GM12878 (cell line): ENCODE measurements around the gene MDC1. TPM values are rescaled to one million over a fixed set of nuclear protein-coding genes. Genes with fewer than 3 reads are reported as not detected.
A peak's percentile ranks its signal among the peaks of the same experiment; 100 is the strongest.

ENCODE experiments used
- ATAC-seq: fragments of 200-7000 bp; cut with Tn5 transposase; 3 replicates; pipeline ENCODE4 v1.9.1; 2020; ENCODE audit warnings: mild to moderate bottlenecking, moderate library complexity
- BruUV-seq: library from RNA; stranded (reverse); fragments of 400-500 nt; replicated peaks from 2 replicates; lab custom pipeline; 2021; lab: Mats Ljungman, UMichigan
- CTCF ChIA-PET: fragments of 300-600 bp; sonication (Branson Sonifier 250); formaldehyde crosslinking; extraction: SDS; loops from one replicate; lab custom pipeline; 2021; ENCODE audit warnings: inconsistent platforms; lab: Yijun Ruan, JAX
- POLR2A ChIA-PET: fragments of 350-600 bp; formaldehyde crosslinking; extraction: SDS; loops from one replicate; lab custom pipeline; 2021; ENCODE audit warnings: inconsistent platforms; lab: Charles Lee
- RAD21 ChIA-PET: fragments of 300-600 bp; sonication (Branson Sonifier 250); formaldehyde crosslinking; loops from one replicate; lab custom pipeline; 2023; ENCODE audit warnings: antibody characterized with exemption; ENCODE audit not compliant: unreplicated experiment; lab: Charles Lee
- SMC1A ChIA-PET: fragments of 300-600 bp; sonication (Branson Sonifier 250); formaldehyde crosslinking; loops from one replicate; lab custom pipeline; 2023; ENCODE audit not compliant: unreplicated experiment, uncharacterized antibody; lab: Charles Lee
- DNase-seq: peaks from one replicate; pipeline ENCODE4 v3.0.0-alpha.2; 2011; ENCODE audit warnings: low read depth, low spot score
- FAIRE-seq: peaks from 3 replicates; lab custom pipeline; 2011; peaks lifted over from hg19 to GRCh38; lab: Jason Lieb, UNC
- H2AFZ ChIP-seq: 2 replicates; pipeline ENCODE4 v1.6.0; 2011; ENCODE audit warnings: low read depth, low read length, control low read depth; ENCODE audit not compliant: control insufficient read depth
- H3K27ac ChIP-seq: 2 replicates; pipeline ENCODE4 v1.5.1; 2011; ENCODE audit warnings: control low read depth; ENCODE audit not compliant: control insufficient read depth, insufficient read depth
- H3K27me3 ChIP-seq, 2 experiments: replicated peaks in 1 of 2; 2 replicates each; pipeline versions ENCODE4 v1.6.0 to v1.6.1; 2011; ENCODE audit warnings: low read length in 1 of 2; ENCODE audit not compliant: control insufficient read depth in 2 of 2, insufficient read depth in 2 of 2
- H3K36me3 ChIP-seq, 2 experiments: 2 replicates each; pipeline ENCODE4 v1.5.1; 2011; ENCODE audit warnings: low read length in 1 of 2; ENCODE audit not compliant: control insufficient read depth in 2 of 2, insufficient read depth in 2 of 2
- H3K4me1 ChIP-seq: 2 replicates; pipeline ENCODE4 v1.6.1; 2011; ENCODE audit warnings: mild to moderate bottlenecking, low read length, moderate library complexity, mixed read lengths; ENCODE audit not compliant: control insufficient read depth, insufficient read depth
- H3K4me2 ChIP-seq: 2 replicates; pipeline ENCODE4 v1.6.0; 2011; ENCODE audit warnings: control low read depth; ENCODE audit not compliant: control insufficient read depth, insufficient read depth
- H3K4me3 ChIP-seq: fragments of 200-600 bp; sonication (generic); 2 replicates; pipeline ENCODE4 v1.5.1; 2016
- H3K79me2 ChIP-seq: 2 replicates; pipeline ENCODE4 v1.6.0; 2011; ENCODE audit warnings: low read length; ENCODE audit not compliant: control insufficient read depth, insufficient read depth
- H3K9ac ChIP-seq: 2 replicates; pipeline ENCODE4 v1.8.0; 2011; ENCODE audit warnings: low read length, control low read depth, mixed read lengths; ENCODE audit not compliant: control insufficient read depth, insufficient read depth
- H3K9me3 ChIP-seq: replicated peaks from 3 replicates; pipeline ENCODE4 v1.5.1; 2011; ENCODE audit warnings: mild to moderate bottlenecking, low read length; ENCODE audit not compliant: control insufficient read depth, insufficient read depth
- H4K20me1 ChIP-seq: 2 replicates; pipeline ENCODE4 v1.6.0; 2011; ENCODE audit not compliant: control insufficient read depth, insufficient read depth
- ESRRA ChIP-seq: IDR thresholded peaks from 2 replicates; pipeline ENCODE4 v1.6.1; 2012; ENCODE audit warnings: mild to moderate bottlenecking, low read length, improper control_type of control experiment
- HCFC1 ChIP-seq: fragments of 150-350 bp; IDR thresholded peaks from 2 replicates; pipeline ENCODE4 v1.6.1; 2014; ENCODE audit warnings: low read length
- WGBS: methylation state at CpG from one replicate; pipeline ENCODE4 v1.1.6; 2016; ENCODE audit warnings: low lambda C conversion rate; ENCODE audit not compliant: insufficient replicate concordance, insufficient coverage; ENCODE audit errors: missing lambda C conversion rate; 5-methylcytosine and 5-hydroxymethylcytosine counted together
- in situ Hi-C: fragments of 300-500 bp; cut with MboI; formaldehyde crosslinking; loops from 9 replicates; pipeline ENCODE4 v1.14.3; 2018; ENCODE audit warnings: mixed read lengths
- intact Hi-C: fragments of 100-400 bp; cut with micrococcal nuclease; formaldehyde crosslinking; loops from one replicate; pipeline ENCODE4 v1.14.2; 2022; ENCODE audit not compliant: unreplicated experiment
- polyA plus RNA-seq, 11 experiments: library from polyadenylated mRNA; depleted of rRNA in 4 of 11; unstranded in 6 of 11; stranded (reverse) in 5 of 11; fragments of >200 nt; fragmentation: Nextera tagmentation in 4 of 11; fragmentation: Illumina TruSeq in 1 of 11; extraction: Ambion mirVana in 4 of 11; extraction: Trizol in 1 of 11; gene quantifications; 1 replicate in 1 of 11; 2 replicates in 10 of 11; pipeline versions ENCODE4 v1.2.1 to v1.2.3, GENCODE V29; 2011 to 2016; ENCODE audit warnings: inconsistent platforms in 2 of 11, missing spikeins in 2 of 11, low read depth in 1 of 11
- total RNA-seq, 4 experiments: library from RNA; depleted of rRNA in 3 of 4; stranded (reverse); fragments of >200 nt in 3 of 4; fragmentation: Illumina TruSeq in 1 of 4; extraction: Trizol in 1 of 4; gene quantifications; 2 replicates each; pipeline versions ENCODE4 v1.2.1 to v1.2.3, GENCODE V29; 2013 to 2021
- TF ChIP-seq, protein P1 (sequence below): fragments of 450-650 bp; IDR thresholded peaks from 2 replicates; pipeline ENCODE4 v1.6.1; 2016; ENCODE audit warnings: mild to moderate bottlenecking, moderate library complexity, borderline replicate concordance

Gene MDC1
- total and polyA plus RNA-seq, 10 of the 15 experiments (the other 5 are each of a cell fraction or from before 2014, with no cell fraction given): 5.1 to 62.5 (median 22.4) TPM

DNA sequence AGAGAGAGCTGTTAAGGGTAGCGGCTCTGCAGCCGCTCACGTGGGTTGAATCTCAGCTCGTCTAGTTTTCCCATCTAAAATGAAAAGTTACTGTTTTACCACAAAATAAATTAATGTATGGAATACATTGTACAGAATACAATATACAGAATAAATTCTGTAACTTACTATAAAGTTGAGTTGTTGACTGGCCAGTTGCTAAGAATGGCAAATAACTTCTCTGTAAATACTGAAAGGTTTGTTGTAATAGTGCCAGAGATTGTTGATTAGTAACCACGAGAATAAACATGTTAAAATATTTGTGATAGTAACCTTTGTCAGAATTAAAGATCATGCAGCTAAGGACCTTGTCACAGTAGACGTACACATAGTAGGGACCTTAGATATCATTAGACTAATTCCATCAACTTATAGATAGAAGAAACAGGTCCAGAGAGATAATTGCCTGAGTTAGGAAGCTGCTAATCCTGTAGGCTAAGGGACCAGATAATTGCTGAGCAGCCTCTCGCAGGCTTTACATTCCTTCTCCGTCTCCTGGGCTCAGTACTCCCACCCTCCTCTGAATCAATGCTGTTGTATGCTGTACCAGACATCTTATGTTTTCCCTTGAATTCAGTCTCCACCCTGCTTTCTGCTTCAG, 25.8 kb downstream of the MDC1 start:
- no peaks in the 10 kb centered on the region for H4K20me1 ChIP-seq
- peak overlapping the region; percentile 75 for H3K9ac ChIP-seq
- TF ChIP-seq, protein P1, sequence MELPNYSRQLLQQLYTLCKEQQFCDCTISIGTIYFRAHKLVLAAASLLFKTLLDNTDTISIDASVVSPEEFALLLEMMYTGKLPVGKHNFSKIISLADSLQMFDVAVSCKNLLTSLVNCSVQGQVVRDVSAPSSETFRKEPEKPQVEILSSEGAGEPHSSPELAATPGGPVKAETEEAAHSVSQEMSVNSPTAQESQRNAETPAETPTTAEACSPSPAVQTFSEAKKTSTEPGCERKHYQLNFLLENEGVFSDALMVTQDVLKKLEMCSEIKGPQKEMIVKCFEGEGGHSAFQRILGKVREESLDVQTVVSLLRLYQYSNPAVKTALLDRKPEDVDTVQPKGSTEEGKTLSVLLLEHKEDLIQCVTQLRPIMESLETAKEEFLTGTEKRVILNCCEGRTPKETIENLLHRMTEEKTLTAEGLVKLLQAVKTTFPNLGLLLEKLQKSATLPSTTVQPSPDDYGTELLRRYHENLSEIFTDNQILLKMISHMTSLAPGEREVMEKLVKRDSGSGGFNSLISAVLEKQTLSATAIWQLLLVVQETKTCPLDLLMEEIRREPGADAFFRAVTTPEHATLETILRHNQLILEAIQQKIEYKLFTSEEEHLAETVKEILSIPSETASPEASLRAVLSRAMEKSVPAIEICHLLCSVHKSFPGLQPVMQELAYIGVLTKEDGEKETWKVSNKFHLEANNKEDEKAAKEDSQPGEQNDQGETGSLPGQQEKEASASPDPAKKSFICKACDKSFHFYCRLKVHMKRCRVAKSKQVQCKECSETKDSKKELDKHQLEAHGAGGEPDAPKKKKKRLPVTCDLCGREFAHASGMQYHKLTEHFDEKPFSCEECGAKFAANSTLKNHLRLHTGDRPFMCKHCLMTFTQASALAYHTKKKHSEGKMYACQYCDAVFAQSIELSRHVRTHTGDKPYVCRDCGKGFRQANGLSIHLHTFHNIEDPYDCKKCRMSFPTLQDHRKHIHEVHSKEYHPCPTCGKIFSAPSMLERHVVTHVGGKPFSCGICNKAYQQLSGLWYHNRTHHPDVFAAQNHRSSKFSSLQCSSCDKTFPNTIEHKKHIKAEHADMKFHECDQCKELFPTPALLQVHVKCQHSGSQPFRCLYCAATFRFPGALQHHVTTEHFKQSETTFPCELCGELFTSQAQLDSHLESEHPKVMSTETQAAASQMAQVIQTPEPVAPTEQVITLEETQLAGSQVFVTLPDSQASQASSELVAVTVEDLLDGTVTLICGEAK: peak; percentile 38; the same call in 1 of the 2 replicates
- TF ChIP-seq ESRRA (no peak), HCFC1 (no peak)
- H3K79me2 ChIP-seq: peaks cover 44% of the 10 kb centered on the region
- H3K27me3 ChIP-seq: no peaks in the 10 kb centered on the region
- ChIA-PET POLR2A (interaction anchor here (0.6 to 6.1 kb wide), 12 partner anchors 11 to 193 kb away, joined by 3 to 167 read pairs (median 5); partner anchors contain the start of genes DDR1, MDC1, MRPS18B and PRR3), CTCF (interaction anchor here (0.7 to 4.8 kb wide), 9 partner anchors 11 to 379 kb away, joined by 3 to 64 read pairs (median 12); partner anchors contain the start of genes MDC1 and TUBB), SMC1A (interaction anchor here (0.6 to 6.9 kb wide), 8 partner anchors 11 to 46 kb away, joined by 3 to 73 read pairs (median 4); partner anchors contain the start of gene MDC1), RAD21 (interaction anchor here (1.1 to 6.4 kb wide), 5 partner anchors 9 to 27 kb away, joined by 4 to 114 read pairs (median 5); partner anchors contain the start of genes DHX16, MDC1 and TUBB)
- H3K4me3 ChIP-seq: peak overlapping the region; percentile 100
- H3K9me3 ChIP-seq: no peaks in the 10 kb centered on the region
- ATAC-seq (no peak), FAIRE-seq (no peak), DNase-seq (no peak)
- intact Hi-C loops: no loop called here
- peak overlapping the region; percentile 69 for H3K4me2 ChIP-seq
- H3K27ac ChIP-seq: peak overlapping the region; percentile 96
- in situ Hi-C loops: no loop called here
- H3K4me1 ChIP-seq: peaks cover 15% of the 10 kb centered on the region
- no peaks in the 10 kb centered on the region for H3K36me3 ChIP-seq
- BruUV-seq: no TSS peak
- H2AFZ ChIP-seq: peak overlapping the region; percentile 98
- WGBS: under 1% methylated on average over 8 of the region's 8 CpGs
